Measurements from ENCODE around the gene BMP8B.
"Not testable (repeated sequence)": the region's sequence is repeated elsewhere in the genome, so short reads cannot be mapped to it uniquely, and the experiment has no call there.

Gene BMP8B

DNA sequence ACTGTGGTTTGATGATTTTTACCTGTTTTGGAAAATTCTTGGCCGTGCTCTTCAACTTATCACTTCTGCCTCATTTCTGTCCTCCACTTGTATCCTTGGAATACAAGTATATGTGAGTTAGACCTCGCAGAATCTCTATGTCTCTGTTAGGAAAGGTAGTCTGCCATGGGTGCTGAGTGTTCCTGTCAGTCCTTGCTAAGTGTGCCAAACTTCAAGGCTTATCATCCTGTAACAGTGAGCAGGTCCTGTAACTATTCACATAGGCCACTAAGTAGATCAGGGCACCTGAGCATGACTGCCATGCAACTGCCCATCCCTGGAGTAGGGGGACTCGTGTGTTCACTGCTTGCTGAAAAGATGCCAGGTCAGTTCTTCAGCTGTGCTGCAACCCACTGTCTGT, 24.2 kb upstream of the BMP8B start:
- no peak for DNase-seq (ENCODE audit: low read depth)

DNA sequence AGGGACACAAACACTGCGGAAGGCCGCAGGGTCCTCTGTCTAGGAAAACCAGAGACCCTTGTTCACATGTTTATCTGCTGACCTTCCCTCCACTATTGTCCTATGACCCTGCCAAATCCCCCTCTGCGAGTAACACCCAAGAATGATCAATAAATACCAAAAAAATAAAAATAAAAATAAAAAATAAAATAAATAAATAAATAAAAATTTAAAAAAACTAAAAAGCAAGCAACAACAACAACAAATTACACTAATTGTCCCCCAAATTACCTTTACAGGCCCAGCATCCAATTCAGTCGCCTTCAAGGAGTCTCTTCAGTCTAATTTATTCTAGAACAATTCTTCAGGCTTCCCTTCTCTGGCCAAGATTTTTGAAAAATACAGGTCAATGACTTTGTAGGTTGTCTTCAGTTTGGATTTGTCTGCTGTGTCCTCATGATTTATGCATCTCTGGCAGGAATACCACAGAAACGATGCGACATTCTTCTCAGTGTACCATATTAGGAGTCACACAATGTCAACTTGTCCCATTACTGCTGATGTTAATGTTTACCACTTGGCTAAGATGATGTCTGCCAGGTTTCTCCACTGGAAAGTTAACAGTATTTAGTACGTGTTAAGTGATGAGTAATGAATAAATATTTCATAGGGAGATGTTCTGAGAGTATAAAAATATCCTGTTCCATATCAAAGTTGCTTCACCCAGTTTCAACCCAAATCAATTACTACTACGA, 20.3 kb upstream of the BMP8B start:
- no peak for DNase-seq (ENCODE audit: low read depth)

DNA sequence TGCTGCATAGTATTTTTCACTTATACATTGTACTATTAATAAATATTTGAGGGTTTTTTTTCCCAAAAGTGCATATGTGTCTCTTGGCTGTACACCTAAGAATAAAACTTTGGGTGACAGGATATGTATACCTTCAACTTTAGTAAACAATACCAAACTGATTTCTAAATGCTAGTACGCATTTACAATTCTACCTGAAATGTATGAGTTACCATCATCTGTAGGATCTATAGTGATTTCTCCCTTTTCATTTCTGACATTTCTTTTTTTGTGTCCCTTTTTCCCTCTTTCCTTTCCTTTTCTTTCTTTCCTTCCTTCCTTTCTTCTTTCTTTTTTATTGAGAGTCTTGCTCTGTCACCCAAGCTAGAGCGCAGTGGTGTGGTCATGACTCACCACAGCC, 16.7 kb upstream of the BMP8B start:
- DNase-seq (ENCODE audit: low read depth) = no peak

DNA sequence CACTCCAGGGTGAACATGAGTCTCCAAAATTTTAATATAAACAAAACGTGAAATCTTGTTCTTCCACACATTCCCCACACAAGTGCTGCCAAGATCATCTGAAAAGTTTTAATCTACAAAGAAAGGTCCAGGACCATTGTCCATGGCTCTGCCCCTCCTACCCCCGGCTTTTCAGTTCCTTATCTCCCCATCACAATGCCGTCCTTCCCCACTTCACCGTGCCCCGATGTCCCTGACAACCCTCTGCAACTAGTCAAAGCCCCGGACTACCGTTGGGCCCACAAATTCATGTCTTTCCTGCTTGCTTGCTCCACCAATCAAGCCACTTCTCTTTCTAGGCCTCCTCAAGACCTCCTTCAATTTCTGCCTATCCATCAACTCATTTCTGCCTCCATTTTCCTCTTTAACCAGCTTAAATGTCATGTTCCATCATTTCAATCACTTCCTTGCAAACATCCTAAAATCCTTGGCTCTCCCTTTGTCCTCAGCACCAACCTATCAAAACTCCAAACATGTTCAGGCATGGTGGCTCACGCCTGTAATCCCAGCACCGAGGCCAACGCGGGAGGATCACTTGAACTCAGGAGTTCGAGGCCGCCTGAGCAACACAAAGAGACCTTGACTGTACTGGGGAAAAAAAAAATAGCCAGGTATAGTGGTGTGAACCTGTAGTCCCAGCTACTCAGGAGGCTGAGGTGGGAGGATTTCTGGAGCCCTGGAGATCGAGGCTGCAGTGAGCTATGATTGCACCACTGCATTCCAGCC, 14.0 kb upstream of the BMP8B start:
- DNase-seq (ENCODE audit: low read depth) = no peak

DNA sequence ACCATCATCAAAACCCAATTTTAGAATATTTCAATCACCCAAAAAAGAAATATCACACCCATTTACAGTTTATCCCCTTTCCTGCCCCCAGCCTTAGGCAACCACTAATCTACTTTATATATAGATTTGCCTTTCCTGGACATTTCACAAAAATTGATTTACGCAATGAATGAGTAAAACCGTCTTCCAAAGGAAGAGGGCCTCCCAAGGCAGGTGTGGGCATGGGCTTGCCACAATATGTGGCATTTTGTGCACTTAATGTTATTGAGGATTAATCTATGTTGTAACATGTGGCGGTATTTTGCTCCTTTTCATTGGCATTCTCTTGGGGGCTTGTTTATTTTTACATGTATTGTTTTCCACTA, 11.8 kb upstream of the BMP8B start:
- DNase-seq (ENCODE audit: low read depth) = no peak

DNA sequence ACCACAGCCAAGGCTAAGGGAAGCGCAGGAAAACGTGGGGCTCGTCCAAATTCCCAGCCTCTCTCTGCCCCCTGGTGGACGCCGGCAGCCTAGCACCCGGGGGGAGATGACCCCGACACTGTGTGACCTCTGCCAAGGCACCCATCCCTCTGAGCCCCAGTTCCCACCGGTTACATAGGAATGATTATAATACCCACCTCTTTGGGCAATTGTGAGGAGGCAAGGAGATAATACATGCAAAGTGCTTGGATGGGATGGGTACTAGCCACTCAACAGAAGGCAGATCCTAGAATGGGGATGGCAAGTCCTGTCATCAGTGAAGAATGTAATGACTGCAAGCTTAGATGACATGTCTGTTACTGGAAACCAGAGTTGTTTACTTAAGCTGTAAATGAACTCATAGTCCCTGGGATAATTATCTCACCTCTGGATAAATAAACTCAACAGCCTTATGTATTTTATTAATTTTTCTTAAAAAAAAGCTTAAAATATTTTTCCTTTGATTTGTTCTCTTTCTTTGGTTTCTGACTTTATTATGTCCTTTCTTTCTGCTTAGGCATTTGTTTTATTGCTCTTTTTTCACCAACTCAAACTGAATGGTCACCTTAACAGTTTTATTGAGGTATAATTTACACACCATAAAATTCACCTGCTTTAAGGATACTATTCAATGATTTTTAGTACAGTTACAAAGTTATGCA, 11.3 kb upstream of the BMP8B start:
- peak; percentile 50 for DNase-seq (ENCODE audit: low read depth)

DNA sequence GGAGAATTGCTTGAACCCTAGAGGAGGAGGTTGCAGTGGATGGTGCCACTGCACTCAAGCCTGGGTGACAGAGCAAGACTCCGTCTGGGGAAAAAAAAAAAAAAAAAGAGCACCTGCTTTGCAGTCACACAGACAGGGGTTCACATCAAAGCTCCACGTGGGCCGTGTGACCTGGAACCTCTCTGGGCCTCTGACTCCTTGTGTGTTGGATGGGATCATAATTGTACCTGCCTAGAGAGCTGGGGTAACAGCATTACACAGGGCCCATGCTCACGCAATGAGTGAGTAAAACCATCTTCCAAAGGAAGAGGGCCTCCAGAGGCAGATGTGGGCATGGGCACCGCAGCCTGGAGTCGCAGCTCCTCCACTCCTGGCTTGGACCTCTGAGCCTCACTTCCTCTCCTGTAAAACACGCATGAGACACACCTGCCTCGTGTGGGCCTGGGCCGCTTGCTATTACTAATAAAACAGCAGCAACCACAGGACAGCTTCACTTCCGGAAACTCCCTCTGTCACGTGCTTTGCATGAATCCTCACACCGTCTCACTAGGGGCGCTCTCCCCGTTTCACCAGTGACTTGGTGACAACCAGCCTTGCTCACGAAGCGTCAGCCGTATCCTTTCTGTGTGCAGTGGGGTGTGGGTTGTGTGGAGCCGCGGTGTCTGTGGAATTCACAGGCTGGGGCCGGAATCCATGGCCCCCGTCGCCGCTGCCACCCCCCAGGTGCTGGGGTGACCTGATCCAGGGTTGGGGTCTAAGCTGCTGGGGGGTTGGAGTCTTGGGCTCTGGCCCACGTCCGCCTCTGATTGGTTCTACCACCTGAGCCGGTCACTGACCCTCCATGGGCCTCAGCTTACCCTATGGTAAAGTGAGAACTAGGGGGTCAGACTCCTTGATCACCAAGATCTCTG, 10.4 kb upstream of the BMP8B start:
- DNase-seq (ENCODE audit: low read depth) = peak; percentile 41

DNA sequence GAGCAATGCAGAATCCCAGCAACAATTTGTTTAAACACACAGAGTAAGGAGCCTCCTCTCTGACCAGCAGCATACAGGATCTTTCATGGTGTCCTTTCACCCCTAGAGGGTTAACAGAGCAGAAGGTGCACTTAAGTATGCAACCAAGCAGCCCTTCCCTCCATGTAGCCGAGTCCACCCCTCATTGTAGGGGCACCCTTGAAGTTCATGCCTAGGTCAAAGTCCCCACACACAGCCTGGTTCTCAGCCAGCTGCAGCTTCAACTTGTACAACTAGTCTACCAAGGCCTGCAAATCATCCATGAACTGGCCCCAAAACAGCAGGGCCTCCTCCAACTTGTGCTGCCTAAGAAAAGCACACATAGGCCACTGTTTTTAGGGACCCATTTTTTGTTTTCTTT, 7.0 kb upstream of the BMP8B start:
- DNase-seq (ENCODE audit: low read depth) = no peak

DNA sequence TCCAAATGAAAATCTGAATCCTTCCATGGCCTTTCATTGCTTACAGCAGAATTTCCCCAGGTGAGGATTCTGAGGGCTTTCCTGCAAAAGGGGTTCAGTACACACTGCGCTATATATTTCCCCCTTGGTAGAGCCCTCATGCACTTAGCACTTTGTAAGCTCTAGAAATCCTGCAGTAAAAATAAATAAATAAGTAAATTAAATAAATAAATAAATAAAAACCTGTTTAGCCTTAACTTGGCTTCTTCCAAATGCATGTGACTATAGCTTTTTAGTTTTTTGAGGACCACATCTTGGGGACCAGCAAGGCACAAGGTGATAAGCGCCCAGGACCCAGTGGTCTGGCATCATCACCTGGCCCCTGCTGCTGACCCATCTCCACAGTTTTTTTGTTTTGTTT, 3.2 kb upstream of the BMP8B start:
- no peak for DNase-seq (ENCODE audit: low read depth)

DNA sequence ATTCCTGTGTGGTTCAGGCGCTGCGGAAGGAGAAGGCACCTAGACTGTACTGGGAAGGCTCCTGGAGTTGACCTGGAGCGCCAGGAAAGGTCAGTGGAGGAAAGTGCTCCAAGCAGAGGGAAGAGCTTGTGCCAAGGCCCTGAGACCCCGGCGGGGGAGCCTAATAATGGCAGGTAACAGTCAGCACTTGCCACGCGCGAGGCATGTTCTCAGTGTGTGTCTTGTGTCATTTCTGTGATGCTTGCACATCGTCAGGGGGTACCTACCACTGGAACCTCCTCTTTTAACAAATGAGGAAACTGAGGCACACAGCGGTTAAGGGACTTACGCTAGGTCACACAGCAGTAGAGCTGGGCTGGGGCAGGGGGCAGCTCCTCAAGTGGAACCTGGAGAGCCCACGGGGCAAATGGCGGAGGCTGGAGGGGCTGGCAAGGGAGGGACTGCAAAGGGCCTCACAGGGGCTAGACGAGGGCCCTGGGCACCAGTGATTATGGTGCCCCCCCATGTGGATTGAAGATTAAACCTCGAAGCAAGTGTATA, 976 bp upstream of the BMP8B start:
- DNase-seq (ENCODE audit: low read depth) = no peak

DNA sequence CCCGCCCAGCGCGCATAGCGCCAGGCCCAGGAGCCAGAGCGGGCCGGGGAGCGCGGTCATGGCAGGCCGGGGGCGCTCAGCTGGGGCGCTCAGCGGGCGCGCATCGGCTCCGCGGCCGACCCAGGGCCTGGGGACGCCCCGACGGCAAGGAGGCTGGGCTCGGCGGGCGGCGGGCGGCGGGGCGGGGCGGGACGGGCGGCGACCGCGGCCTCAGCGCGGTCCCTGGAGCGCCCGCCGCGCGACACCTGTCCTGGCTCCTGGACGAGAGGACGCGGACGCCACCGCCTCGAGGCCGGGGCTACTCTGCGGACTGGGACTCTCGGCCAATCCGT, 273 bp downstream of the BMP8B start:
- no peak for DNase-seq (ENCODE audit: low read depth)

DNA sequence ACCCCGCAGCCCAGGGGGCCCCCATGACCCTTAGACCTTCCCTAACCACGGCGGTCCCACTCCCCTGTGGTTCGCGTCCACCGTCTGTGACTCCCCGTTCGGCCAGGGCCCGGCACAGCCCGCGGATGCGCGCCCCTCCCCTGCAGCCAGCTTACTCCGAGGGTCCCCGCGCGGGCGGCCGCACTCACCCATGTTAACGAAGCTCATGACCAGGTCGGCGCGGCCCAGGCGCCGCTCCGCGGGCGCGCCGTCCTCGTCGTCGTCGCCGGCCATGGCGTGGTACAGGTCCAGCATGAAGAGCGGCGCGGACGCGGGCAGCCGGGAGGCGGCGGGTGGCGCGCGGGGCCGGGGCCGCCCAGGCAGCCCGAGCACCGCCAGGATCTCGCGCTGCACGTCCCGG, 701 bp downstream of the BMP8B start:
- DNase-seq (ENCODE audit: low read depth) = not testable (repeated sequence)

DNA sequence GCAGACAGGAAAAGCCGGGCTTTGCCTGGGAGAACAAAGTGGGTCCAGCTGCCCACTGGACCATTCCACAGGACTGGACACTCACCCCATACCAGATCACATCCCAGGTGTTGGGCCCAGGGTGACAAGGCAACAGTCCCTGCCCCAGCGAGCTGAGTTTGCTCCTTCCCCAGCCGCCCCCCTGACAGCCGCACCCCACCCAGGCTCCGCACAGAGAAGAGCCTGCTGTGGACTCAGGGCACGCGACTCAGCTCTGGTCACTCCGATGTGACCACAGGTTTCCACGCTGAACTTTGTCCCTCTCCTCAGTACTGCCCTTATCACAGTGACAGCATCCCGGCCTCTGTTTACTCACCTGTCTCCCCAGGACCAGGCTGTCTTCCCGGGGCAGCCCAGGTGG, 1.2 kb downstream of the BMP8B start:
- DNase-seq (ENCODE audit: low read depth) = no peak

DNA sequence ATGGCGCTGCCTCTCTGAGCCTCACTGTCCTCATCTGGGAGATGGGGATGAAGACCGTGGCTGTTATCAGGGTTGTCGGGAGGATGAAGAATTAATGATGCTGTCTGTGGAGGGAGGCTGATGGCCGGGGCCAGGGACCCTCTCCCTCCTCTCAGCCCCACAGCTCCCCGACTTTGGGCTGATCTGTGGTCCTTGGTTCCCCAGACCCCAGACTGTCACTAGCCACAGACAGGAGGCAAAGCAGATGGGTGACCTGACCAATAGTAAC, 1.6 kb downstream of the BMP8B start:
- DNase-seq (ENCODE audit: low read depth) = not testable (repeated sequence)

DNA sequence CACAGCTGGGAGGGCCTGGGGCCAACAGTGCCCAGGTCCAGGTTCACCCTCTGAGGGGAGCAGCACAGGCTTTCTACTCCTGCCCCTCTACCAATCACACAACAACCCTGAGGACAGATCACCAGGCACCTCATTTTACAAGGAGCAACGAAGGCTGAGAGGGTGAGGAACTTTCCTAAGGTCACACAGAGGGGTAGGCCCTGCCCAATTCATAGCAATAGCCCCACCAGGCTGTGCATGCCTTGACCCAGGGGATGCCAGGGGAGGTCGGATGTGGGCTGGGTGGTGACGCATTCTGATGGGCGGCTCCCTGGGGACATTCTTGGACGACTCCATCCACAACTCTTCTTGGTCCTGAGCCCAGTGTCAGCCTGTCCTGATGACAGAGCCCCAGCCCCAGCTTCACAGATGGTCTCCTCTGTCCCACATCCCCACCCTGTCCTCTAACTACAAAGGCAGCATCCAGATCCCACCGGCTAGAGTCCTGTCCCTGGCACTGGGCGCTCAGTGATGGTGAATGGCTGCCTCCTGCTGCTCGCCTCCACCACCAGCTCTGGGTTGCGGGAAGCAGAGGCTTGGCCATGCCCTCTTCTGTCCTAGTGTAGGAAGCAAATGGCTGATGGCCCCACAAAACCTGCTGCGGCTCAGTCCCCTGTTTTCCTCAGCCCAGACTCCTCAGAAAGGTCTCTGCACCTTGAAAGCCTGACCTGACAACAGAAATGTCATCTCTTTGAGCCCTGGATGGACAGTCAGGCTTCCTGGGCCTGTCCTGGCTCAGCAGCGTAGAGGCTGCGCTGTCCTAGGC, 2.2 kb downstream of the BMP8B start:
- not testable (repeated sequence) for DNase-seq (ENCODE audit: low read depth)

DNA sequence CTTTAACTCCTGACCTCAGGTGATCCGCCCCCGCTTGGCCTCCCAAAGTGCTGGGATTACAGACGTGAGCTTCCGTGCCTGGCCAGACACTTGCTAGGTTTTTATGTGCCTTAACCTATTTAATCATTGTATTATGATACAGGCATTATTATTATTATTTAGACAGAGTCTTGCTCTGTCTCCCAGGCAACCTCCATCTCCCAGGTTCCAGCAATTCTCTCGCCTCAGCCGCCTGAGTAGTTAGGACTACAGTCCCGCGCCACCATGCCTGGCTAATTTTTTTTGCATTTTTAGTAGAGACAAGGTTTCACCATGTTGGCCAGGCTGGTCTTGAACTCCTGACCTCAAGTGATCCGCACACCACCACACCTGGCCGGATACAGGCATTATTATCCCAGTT, 6.0 kb downstream of the BMP8B start:
- not testable (repeated sequence) for DNase-seq (ENCODE audit: low read depth)

DNA sequence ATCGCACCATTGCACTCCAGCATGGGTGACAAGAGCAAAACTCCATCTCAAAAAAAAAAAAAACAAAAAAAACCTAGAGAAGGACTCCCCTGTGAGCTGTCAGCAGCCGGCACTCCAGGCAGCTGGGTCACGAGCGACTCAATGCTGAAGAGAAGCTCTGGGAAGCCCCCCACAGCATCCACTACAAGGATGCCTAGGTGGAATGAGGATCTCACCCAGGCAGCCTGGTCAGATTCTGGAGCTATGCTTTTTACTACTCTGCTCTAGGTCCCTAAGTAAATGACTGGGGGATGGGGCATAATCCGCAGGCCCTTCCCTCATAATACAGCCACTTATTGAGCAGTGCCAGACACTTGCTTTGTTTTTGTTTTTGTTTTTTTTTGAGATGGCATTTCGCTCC, 6.6 kb downstream of the BMP8B start:
- DNase-seq (ENCODE audit: low read depth) = no peak

DNA sequence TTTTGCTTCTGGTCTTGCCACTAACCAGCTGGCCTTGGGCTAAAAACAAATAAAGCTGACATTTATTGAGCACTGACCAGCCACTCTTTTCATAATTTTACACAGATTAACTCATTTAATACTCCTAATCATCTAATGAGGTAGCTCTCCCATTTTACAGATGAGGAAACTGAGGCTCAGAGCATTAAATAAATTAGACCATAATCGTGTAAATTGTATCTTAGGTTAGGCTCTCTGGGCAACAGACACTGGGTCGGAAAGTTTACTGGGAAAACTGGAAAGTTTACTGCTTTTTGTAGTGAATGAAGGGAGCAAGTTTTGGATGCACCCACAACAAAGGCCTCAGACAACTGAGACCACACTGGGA, 7.3 kb downstream of the BMP8B start:
- DNase-seq (ENCODE audit: low read depth) = no peak

DNA sequence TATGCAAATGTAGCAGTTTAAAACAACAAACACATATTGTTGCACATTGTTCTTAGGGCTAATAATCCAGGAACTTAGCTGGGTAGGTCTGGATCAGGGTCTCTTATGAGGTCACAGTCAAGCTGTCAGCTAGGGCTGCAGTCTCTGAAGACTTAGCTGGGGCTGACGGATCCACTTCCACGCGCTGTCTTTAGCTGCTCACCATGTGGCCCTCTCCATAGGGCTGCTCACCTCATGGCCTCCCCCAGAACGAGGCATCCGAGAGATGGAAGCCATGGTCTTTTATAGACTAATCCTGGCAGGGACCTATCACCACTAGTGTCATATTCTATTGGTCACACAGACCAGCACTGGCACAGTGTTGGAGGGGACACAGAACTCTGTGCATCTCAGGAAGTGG, 8.8 kb downstream of the BMP8B start:
- no peak for DNase-seq (ENCODE audit: low read depth)

DNA sequence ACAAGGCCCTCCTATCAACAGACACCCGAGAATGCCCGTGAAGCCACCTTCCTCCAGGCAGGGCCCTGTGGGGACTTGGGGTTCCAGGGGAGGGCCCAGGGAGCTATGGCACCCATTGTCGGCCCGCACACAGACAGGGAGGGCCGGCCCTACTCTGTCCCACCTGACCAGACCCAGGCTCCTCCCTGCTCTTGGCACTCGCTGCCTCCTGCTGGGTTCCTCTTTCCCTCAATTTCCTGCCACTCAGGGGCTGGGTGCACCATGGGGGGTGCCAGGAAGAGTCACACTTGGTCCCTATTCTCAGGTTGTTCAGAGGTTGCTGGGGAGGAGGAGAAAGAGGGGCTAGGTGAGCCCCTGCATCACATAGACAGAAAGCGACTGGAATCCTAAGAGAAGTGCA, 9.5 kb downstream of the BMP8B start:
- no peak for DNase-seq (ENCODE audit: low read depth)

DNA sequence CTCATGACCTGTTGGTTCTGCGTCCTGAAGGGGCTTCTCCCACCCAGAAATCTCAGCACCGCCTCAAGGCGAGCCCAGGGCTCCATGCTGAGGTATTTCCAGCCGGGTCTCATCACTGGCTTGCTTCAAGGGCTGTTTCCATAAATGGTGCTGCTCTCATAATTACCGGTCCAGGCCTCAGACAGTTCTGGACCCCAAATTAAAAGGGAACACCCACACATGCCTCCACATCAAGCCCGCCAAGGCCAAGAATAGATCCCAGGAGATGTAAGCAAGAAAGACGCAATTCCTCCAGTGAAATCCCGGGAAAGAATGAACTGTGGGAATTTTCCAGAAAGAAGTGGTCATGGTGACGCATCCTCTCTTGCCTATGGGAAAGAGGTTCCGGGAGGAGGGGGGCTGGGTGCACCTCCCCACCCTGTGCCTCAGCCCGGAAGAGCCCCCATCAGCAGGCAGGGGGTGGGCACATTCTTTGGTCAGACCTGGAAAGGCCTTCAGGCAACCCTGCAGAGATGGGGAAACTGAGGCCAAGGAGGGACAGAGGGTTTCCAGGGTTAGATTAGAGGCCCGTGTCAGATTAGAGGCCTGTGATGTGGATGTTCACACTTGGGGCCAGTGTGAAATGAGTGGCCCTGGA, 10.1 kb downstream of the BMP8B start:
- not testable (repeated sequence) for DNase-seq (ENCODE audit: low read depth)
